Neural progenitor cell (in vitro differentiated cells): ENCODE data around the gene GIT2.
"Not testable (repeated sequence)": the region's sequence is repeated elsewhere in the genome, so short reads cannot be mapped to it uniquely, and the experiment has no call there.

ENCODE experiments used
- EZH2 ChIP-seq: fragments of 200-600 bp; sonication (generic); IDR thresholded peaks from 2 replicates; pipeline ENCODE4 v1.6.1; 2017; ENCODE audit warnings: antibody characterized with exemption, mild to moderate bottlenecking, moderate library complexity
- EZH2phosphoT487 ChIP-seq: fragments of 200-600 bp; sonication (generic); IDR thresholded peaks from 2 replicates; pipeline ENCODE4 v1.6.1; 2017; ENCODE audit warnings: antibody characterized with exemption
- TF ChIP-seq, protein P1 (sequence below): fragments of 200-600 bp; sonication (generic); IDR thresholded peaks from 2 replicates; pipeline ENCODE4 v1.5.1; 2017; ENCODE audit warnings: antibody characterized with exemption, mild to moderate bottlenecking

DNA sequence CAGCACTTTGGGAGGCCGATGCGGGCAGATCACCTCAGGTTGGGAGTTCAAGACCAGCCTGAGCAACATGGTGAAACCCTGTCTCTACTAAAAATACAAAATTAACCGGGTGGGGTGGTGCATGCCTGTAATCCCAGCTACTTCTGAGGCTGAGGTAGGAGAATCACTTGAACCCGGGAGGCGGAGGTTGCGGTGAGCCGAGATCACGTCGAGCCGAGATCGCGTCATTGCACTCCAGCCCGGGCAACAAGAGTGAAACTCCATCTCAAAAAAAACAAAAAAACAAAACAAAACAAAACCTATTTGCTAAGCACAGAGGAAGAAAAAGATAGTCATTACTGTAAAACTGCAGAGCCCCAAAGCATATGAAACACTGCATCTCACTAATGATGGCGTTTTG lies 66.8 kb downstream of the GIT2 start:
- TF ChIP-seq, protein P1, sequence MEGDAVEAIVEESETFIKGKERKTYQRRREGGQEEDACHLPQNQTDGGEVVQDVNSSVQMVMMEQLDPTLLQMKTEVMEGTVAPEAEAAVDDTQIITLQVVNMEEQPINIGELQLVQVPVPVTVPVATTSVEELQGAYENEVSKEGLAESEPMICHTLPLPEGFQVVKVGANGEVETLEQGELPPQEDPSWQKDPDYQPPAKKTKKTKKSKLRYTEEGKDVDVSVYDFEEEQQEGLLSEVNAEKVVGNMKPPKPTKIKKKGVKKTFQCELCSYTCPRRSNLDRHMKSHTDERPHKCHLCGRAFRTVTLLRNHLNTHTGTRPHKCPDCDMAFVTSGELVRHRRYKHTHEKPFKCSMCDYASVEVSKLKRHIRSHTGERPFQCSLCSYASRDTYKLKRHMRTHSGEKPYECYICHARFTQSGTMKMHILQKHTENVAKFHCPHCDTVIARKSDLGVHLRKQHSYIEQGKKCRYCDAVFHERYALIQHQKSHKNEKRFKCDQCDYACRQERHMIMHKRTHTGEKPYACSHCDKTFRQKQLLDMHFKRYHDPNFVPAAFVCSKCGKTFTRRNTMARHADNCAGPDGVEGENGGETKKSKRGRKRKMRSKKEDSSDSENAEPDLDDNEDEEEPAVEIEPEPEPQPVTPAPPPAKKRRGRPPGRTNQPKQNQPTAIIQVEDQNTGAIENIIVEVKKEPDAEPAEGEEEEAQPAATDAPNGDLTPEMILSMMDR = not testable (repeated sequence)
- TF ChIP-seq EZH2phosphoT487, EZH2: not testable (repeated sequence)
